ENCODE data around the gene CEND1. TPM values are rescaled to one million over a fixed set of nuclear protein-coding genes. Genes with fewer than 3 reads are reported as not detected.

Gene CEND1
- total RNA-seq, 1 donor from 2014 or later, result not detected

DNA sequence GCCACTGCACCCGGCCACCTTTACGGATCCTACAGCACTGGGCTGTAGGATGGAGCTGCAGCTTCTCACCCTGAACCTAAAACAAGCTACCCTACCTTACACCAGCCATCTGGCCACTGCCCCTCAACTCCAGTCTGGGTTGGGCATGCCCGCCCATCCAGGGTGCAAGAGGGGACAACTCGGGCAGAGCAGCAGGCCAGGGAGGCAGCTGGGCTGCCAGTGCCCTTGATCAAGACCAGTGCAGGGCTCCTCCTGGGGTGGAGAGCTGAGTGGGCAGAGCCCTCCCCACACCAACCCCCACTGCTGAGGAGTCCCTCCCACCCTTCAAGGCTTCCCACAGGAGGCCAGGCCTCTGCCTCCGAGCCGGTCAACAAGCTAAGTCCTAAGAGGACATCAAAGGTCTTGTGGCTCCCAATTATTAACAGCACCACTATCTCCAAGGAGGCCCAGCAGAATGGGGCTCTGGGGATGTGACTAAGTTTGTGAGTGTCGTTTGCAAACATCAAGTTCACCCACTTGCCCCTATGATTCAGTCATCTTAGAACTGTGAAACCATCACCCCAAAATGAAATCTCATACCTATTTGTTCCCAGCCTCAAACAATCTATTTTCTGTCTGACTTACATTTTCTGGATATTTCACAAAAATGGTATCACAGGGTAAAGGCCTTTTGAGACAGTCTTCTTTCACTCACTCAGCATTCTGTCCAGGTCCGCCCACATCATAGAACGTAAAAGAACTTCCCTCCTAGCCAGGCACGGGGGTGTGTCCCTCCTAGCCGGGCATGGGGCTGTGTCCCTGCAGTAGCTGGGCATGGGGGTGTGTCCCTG is 23.6 kb downstream of the CEND1 start:
- Mint-ChIP-seq H3K27ac (ENCODE audit: unreplicated experiment) (no peak overlapping the region), H3K36me3 (ENCODE audit: low read depth, unreplicated experiment) (peaks cover 5% of the 10 kb centered on the region)
- TF ChIP-seq, protein P1, sequence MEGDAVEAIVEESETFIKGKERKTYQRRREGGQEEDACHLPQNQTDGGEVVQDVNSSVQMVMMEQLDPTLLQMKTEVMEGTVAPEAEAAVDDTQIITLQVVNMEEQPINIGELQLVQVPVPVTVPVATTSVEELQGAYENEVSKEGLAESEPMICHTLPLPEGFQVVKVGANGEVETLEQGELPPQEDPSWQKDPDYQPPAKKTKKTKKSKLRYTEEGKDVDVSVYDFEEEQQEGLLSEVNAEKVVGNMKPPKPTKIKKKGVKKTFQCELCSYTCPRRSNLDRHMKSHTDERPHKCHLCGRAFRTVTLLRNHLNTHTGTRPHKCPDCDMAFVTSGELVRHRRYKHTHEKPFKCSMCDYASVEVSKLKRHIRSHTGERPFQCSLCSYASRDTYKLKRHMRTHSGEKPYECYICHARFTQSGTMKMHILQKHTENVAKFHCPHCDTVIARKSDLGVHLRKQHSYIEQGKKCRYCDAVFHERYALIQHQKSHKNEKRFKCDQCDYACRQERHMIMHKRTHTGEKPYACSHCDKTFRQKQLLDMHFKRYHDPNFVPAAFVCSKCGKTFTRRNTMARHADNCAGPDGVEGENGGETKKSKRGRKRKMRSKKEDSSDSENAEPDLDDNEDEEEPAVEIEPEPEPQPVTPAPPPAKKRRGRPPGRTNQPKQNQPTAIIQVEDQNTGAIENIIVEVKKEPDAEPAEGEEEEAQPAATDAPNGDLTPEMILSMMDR (IDR thresholded peaks at IDR 0.05; ENCODE audit: unreplicated experiment), result no peak

DNA sequence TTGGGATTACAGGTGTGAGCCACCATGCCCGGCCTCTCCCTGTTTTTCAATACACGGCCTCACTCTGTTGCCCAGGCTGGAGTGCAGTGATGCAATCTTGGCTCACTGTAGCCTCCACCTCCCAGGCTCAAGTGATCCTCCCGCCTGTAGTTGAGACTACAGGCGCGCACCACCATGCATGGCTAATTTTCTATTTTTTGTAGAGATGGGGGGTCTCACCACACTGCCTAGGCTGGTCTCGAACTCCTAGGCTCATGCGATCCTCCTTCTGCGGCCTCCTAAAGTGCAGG is 24.1 kb downstream of the CEND1 start:
- TF ChIP-seq, protein P1 (IDR thresholded peaks at IDR 0.05; ENCODE audit: unreplicated experiment), result no peak
- H3K36me3 Mint-ChIP-seq (ENCODE audit: low read depth, unreplicated experiment), result peaks cover 5% of the 10 kb centered on the region
- H3K4me3 Mint-ChIP-seq (ENCODE audit: unreplicated experiment), result no peak overlapping the region
- no peaks in the 10 kb centered on the region for H3K9me3 Mint-ChIP-seq (ENCODE audit: unreplicated experiment)
- H3K27ac Mint-ChIP-seq (ENCODE audit: unreplicated experiment), result no peak overlapping the region
- DNase-seq (ENCODE audit: low spot score), result no peak
- peaks cover 3% of the 10 kb centered on the region for H3K27me3 Mint-ChIP-seq (ENCODE audit: unreplicated experiment)
- H3K4me1 Mint-ChIP-seq (ENCODE audit: unreplicated experiment), result no peaks in the 10 kb centered on the region

More for the DNA sequence above, 23.6 kb downstream of the CEND1 start:
- peaks cover 2% of the 10 kb centered on the region for H3K27me3 Mint-ChIP-seq (ENCODE audit: unreplicated experiment)
- H3K4me3 Mint-ChIP-seq (ENCODE audit: unreplicated experiment), result no peak overlapping the region
- H3K9me3 Mint-ChIP-seq (ENCODE audit: unreplicated experiment), result no peaks in the 10 kb centered on the region
- H3K4me1 Mint-ChIP-seq (ENCODE audit: unreplicated experiment), result no peaks in the 10 kb centered on the region
- DNase-seq (ENCODE audit: low spot score), result no peak

DNA sequence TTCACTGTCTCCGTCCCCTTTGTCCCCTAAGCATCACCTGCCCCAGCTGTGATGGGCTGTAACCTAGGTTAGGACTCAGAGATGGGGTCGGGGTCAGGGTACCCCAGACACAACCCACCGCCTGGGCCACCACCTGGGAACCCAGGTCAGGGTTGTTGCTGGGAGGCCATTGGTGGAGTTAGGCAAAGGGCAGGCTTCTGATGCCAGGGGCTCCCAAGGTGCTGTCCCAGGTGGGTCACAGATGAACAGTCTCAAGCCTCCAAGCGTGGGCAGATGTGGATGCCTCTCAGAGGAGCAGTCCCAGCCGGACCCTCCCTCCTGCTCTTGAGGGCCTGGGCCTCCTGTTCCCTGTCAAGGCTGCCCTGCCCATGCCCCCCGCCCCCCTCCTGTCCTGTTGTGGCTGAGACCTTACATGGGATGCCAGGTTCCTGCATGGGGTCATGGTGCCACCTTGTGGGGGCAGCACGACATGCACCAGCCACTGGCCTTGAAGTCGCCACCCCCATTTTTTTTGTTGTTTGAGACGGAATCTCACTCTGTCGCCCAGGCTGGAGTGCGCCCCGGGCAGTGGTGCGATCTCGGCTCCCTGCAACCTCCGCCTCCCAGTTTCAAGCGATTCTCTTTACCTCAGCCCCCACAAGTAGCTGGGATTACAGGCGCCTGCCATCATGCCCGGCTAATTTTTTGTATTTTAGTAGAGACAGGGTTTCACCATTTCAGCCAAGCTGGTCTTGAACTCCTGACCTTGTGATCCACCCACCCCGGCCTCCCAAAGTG is 24.7 kb downstream of the CEND1 start:
- peaks cover 6% of the 10 kb centered on the region for H3K36me3 Mint-ChIP-seq (ENCODE audit: low read depth, unreplicated experiment)
- H3K4me1 Mint-ChIP-seq (ENCODE audit: unreplicated experiment), result no peaks in the 10 kb centered on the region
- H3K4me3 Mint-ChIP-seq (ENCODE audit: unreplicated experiment), result no peak overlapping the region
- peaks cover 3% of the 10 kb centered on the region for H3K27me3 Mint-ChIP-seq (ENCODE audit: unreplicated experiment)
- H3K9me3 Mint-ChIP-seq (ENCODE audit: unreplicated experiment), result no peaks in the 10 kb centered on the region
- TF ChIP-seq, protein P1 (IDR thresholded peaks at IDR 0.05; ENCODE audit: unreplicated experiment), result peak; percentile 36
- DNase-seq (ENCODE audit: low spot score), result peak; percentile 63
- no peak overlapping the region for H3K27ac Mint-ChIP-seq (ENCODE audit: unreplicated experiment)

DNA sequence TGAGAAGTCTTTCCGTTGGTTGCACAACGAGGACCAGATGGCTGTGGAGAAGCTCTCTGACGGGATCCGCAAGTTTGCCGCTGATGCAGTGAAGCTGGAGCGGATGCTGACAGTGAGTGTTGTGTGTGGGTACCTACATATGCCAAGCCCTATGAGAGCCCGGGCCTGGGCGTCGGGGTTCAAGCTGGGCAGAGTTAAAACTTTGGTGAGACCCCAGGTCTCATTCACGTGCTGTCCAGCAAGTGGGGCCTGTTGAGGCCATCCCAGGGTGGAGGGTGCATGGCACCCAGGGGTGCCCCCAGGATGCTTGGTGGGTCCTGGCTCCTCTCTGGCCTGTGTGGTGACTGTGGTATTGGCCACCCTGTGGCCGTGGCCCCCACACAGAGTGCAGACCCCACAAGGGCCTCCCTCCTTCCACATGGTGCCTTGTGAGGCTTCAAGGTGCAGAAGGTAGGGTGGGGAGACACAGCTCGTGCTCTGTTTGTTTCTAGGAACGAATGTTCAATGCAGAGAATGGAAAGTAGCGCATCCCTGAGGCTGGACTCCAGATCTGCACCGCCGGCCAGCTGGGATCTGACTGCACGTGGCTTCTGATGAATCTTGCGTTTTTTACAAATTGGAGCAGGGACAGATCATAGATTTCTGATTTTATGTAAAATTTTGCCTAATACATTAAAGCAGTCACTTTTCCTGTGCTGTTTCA is 25.4 kb downstream of the CEND1 start:
- H3K36me3 Mint-ChIP-seq (ENCODE audit: low read depth, unreplicated experiment), result peaks cover 10% of the 10 kb centered on the region
- peaks cover 3% of the 10 kb centered on the region for H3K27me3 Mint-ChIP-seq (ENCODE audit: unreplicated experiment)
- no peak overlapping the region for H3K27ac Mint-ChIP-seq (ENCODE audit: unreplicated experiment)
- no peaks in the 10 kb centered on the region for H3K4me1 Mint-ChIP-seq (ENCODE audit: unreplicated experiment)
- peak overlapping the region; percentile 26 for H3K4me3 Mint-ChIP-seq (ENCODE audit: unreplicated experiment)
- no peaks in the 10 kb centered on the region for H3K9me3 Mint-ChIP-seq (ENCODE audit: unreplicated experiment)
- no peak for DNase-seq (ENCODE audit: low spot score)
- TF ChIP-seq, protein P1 (IDR thresholded peaks at IDR 0.05; ENCODE audit: unreplicated experiment), result no peak

All from endothelial cell (in vitro differentiated cells).